GM23338 (cell line): ENCODE data around the gene SYNE2. TPM values are rescaled to one million over a fixed set of nuclear protein-coding genes. Genes with fewer than 3 reads are reported as not detected.

ENCODE experiments used
- ATAC-seq: fragments of 200-7000 bp; cut with Tn5 transposase; 3 replicates; pipeline ENCODE4 v1.9.1; 2020
- DNase-seq: peaks from one replicate; pipeline ENCODE4 v3.0.0-alpha.2; 2015; ENCODE audit warnings: low spot score
- H2AFZ ChIP-seq: fragments of 200-600 bp; sonication (generic); 2 replicates; pipeline ENCODE4 v1.8.0; 2016; ENCODE audit warnings: antibody characterized with exemption, mild to moderate bottlenecking, moderate library complexity
- H3F3A ChIP-seq: fragments of 200-600 bp; sonication (generic); replicated peaks from 2 replicates; pipeline ENCODE4 v1.8.0; 2017; ENCODE audit warnings: antibody characterized with exemption, mixed run types, low read depth
- H3K27ac ChIP-seq: fragments of 200-600 bp; sonication (generic); 2 replicates; pipeline ENCODE4 v1.6.1; 2016; ENCODE audit warnings: low read depth
- H3K27me3 ChIP-seq: fragments of 200-600 bp; sonication (generic); 2 replicates; pipeline ENCODE4 v1.8.0; 2016; ENCODE audit warnings: mild to moderate bottlenecking, mixed run types, moderate library complexity; ENCODE audit not compliant: insufficient read depth
- H3K36me3 ChIP-seq: fragments of 200-600 bp; sonication (generic); 2 replicates; pipeline ENCODE4 v1.8.0; 2016; ENCODE audit warnings: mild to moderate bottlenecking; ENCODE audit not compliant: insufficient read depth
- H3K4me1 ChIP-seq: fragments of 200-600 bp; sonication (generic); 2 replicates; pipeline ENCODE4 v1.8.0; 2016; ENCODE audit warnings: mild to moderate bottlenecking, moderate library complexity; ENCODE audit not compliant: insufficient read depth
- H3K4me2 ChIP-seq: fragments of 200-600 bp; sonication (generic); 2 replicates; pipeline ENCODE4 v1.7.1; 2017; ENCODE audit warnings: mixed run types
- H3K4me3 ChIP-seq: fragments of 200-600 bp; sonication (generic); 2 replicates; pipeline ENCODE4 v1.6.1; 2016; ENCODE audit warnings: mixed run types
- H3K79me2 ChIP-seq: fragments of 200-600 bp; sonication (generic); replicated peaks from 2 replicates; pipeline ENCODE4 v1.8.0; 2017; ENCODE audit warnings: mild to moderate bottlenecking; ENCODE audit not compliant: insufficient read depth
- H3K9me2 ChIP-seq: fragments of 200-600 bp; sonication (generic); 2 replicates; pipeline ENCODE4 v1.8.0; 2017; ENCODE audit not compliant: insufficient read depth
- H4K20me1 ChIP-seq: fragments of 200-600 bp; sonication (generic); replicated peaks from 2 replicates; pipeline ENCODE4 v1.8.0; 2017; ENCODE audit warnings: mild to moderate bottlenecking; ENCODE audit not compliant: insufficient read depth
- H3K27ac Mint-ChIP-seq: 2 replicates; pipeline ENCODE4 v1.8.0; 2020; ENCODE audit warnings: inconsistent platforms, mild to moderate bottlenecking, moderate library complexity, mixed read lengths
- H3K27me3 Mint-ChIP-seq: 3 replicates; pipeline ENCODE4 v1.8.0; 2022; ENCODE audit warnings: low read depth, mild to moderate bottlenecking, moderate library complexity, mixed read lengths, inconsistent platforms; ENCODE audit not compliant: insufficient read depth, poor library complexity
- H3K36me3 Mint-ChIP-seq: 3 replicates; pipeline ENCODE4 v1.8.0; 2021; ENCODE audit warnings: low read depth, mild to moderate bottlenecking, inconsistent platforms, moderate library complexity, mixed read lengths
- H3K4me1 Mint-ChIP-seq: 3 replicates; pipeline ENCODE4 v1.8.0; 2020; ENCODE audit warnings: mild to moderate bottlenecking, inconsistent platforms, mixed read lengths
- H3K4me3 Mint-ChIP-seq: 3 replicates; pipeline ENCODE4 v1.8.0; 2021; ENCODE audit warnings: moderate library complexity, mild to moderate bottlenecking, inconsistent platforms, mixed read lengths
- H3K9me3 Mint-ChIP-seq: 3 replicates; pipeline ENCODE4 v1.8.0; 2020; ENCODE audit warnings: moderate library complexity, mild to moderate bottlenecking, inconsistent platforms, mixed read lengths
- CREB1 ChIP-seq: fragments of 250-450 bp; sonication (Bioruptor Pico); IDR thresholded peaks from 2 replicates; pipeline ENCODE4 v1.5.0; 2020; ENCODE audit warnings: low read depth, mild to moderate bottlenecking, moderate library complexity
- EZH2 ChIP-seq: fragments of 200-600 bp; sonication (generic); IDR thresholded peaks from one replicate; pipeline ENCODE4 v1.8.0; 2017; ENCODE audit warnings: antibody characterized with exemption, mild to moderate bottlenecking, low read depth; ENCODE audit not compliant: unreplicated experiment
- JUNB ChIP-seq: IDR thresholded peaks from one replicate; pipeline ENCODE4 v1.6.1; 2016; ENCODE audit warnings: antibody characterized with exemption; ENCODE audit not compliant: unreplicated experiment
- NANOG ChIP-seq: IDR thresholded peaks from 2 replicates; pipeline ENCODE4 v1.6.1; 2016; ENCODE audit warnings: antibody characterized with exemption, borderline replicate concordance
- POLR2AphosphoS5 ChIP-seq: IDR thresholded peaks from 2 replicates; pipeline ENCODE4 v1.6.1; 2016; ENCODE audit warnings: antibody characterized with exemption, low read depth
- STAT1 ChIP-seq: IDR thresholded peaks from one replicate; pipeline ENCODE4 v1.6.1; 2016; ENCODE audit warnings: antibody characterized with exemption; ENCODE audit not compliant: unreplicated experiment
- ZNF331 ChIP-seq: fragments of 250-450 bp; sonication (Bioruptor Pico); IDR thresholded peaks from 2 replicates; pipeline ENCODE4 v1.5.0; 2020; ENCODE audit warnings: low read depth, mild to moderate bottlenecking, moderate library complexity
- polyA plus RNA-seq: library from polyadenylated mRNA; unstranded; fragments of >200 nt; fragmentation: Nextera tagmentation; extraction: Ambion mirVana; gene quantifications from 2 replicates; pipeline ENCODE4 v1.2.1, GENCODE V29; 2016
- total RNA-seq: library from RNA; depleted of rRNA; stranded (reverse); fragments of >200 nt; shearing (Covaris generic); gene quantifications from 2 replicates; pipeline ENCODE4 v1.2.3, GENCODE V29; 2014
- TF ChIP-seq, protein P1 (sequence below): IDR thresholded peaks from 2 replicates; pipeline ENCODE4 v1.6.1; 2016; ENCODE audit warnings: antibody characterized with exemption
- TF ChIP-seq, protein P2 (sequence below), 2 experiments: fragments of 200-600 bp in 1 of 2; sonication (generic) in 1 of 2; conservative IDR thresholded peaks; 2 replicates each; pipeline versions ENCODE4 v1.5.1 to v1.6.1; 2016 to 2017; ENCODE audit warnings: antibody characterized with exemption in 2 of 2, low read depth in 2 of 2, mild to moderate bottlenecking in 2 of 2, moderate library complexity in 1 of 2
- TF ChIP-seq, protein P3 (sequence below): IDR thresholded peaks from one replicate; pipeline ENCODE4 v1.6.1; 2018; ENCODE audit warnings: antibody characterized with exemption; ENCODE audit not compliant: unreplicated experiment
- TF ChIP-seq, protein P4 (sequence below): fragments of 250-450 bp; sonication (Bioruptor Pico); IDR thresholded peaks from 2 replicates; pipeline ENCODE4 v1.5.0; 2020; ENCODE audit warnings: mild to moderate bottlenecking, moderate library complexity

The SYNE2 gene
- total and polyA plus RNA-seq, 2 experiments from 2014 or later = 34.3 to 86.5 TPM

DNA sequence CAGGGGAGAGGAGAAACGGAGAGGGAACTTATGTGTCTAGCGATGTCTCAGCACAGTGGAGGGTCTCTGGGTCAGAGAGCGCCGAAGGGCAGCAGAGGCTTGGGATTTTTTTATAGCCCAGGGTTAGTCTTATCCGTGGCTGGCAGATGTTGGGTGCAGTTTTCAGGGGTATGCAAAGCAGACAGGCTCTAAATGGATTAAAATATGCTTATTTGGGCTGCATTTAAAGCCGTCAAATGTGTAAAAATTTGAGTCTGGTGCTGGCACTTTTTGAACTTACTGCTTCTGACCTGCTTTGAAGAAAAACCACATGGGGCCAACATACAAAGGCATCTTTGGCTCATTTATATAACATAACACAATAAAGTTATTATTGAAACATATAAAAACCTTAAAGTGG is 262.6 kb downstream of the SYNE2 start:
- H3K4me3 ChIP-seq = no peak overlapping the region
- H3K9me2 ChIP-seq = no peaks in the 10 kb centered on the region
- Mint-ChIP-seq H3K4me3 (no peak overlapping the region), H3K27me3 (no peaks in the 10 kb centered on the region), H3K36me3 (no peaks in the 10 kb centered on the region; the same call in 2 of the 3 replicates), H3K9me3 (no peaks in the 10 kb centered on the region), H3K27ac (peak overlapping the region; percentile 77; the same call in 1 of the 2 replicates), H3K4me1 (peaks cover 16% of the 10 kb centered on the region)
- H3F3A ChIP-seq = no peaks in the 10 kb centered on the region
- DNase-seq = no peak
- H3K27ac ChIP-seq = no peak overlapping the region
- H3K36me3 ChIP-seq = no peaks in the 10 kb centered on the region
- TF ChIP-seq, protein P1, sequence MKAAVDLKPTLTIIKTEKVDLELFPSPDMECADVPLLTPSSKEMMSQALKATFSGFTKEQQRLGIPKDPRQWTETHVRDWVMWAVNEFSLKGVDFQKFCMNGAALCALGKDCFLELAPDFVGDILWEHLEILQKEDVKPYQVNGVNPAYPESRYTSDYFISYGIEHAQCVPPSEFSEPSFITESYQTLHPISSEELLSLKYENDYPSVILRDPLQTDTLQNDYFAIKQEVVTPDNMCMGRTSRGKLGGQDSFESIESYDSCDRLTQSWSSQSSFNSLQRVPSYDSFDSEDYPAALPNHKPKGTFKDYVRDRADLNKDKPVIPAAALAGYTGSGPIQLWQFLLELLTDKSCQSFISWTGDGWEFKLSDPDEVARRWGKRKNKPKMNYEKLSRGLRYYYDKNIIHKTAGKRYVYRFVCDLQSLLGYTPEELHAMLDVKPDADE = no peak
- TF ChIP-seq, protein P2, sequence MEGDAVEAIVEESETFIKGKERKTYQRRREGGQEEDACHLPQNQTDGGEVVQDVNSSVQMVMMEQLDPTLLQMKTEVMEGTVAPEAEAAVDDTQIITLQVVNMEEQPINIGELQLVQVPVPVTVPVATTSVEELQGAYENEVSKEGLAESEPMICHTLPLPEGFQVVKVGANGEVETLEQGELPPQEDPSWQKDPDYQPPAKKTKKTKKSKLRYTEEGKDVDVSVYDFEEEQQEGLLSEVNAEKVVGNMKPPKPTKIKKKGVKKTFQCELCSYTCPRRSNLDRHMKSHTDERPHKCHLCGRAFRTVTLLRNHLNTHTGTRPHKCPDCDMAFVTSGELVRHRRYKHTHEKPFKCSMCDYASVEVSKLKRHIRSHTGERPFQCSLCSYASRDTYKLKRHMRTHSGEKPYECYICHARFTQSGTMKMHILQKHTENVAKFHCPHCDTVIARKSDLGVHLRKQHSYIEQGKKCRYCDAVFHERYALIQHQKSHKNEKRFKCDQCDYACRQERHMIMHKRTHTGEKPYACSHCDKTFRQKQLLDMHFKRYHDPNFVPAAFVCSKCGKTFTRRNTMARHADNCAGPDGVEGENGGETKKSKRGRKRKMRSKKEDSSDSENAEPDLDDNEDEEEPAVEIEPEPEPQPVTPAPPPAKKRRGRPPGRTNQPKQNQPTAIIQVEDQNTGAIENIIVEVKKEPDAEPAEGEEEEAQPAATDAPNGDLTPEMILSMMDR (conservative IDR thresholded peaks at IDR 0.05; ENCODE audit: low read depth in 2 of 2) = no peak
- no peak for TF ChIP-seq JUNB
- no peak for TF ChIP-seq STAT1
- TF ChIP-seq ZNF331 = no peak
- TF ChIP-seq CREB1 = no peak
- TF ChIP-seq NANOG = no peak
- TF ChIP-seq, protein P3, sequence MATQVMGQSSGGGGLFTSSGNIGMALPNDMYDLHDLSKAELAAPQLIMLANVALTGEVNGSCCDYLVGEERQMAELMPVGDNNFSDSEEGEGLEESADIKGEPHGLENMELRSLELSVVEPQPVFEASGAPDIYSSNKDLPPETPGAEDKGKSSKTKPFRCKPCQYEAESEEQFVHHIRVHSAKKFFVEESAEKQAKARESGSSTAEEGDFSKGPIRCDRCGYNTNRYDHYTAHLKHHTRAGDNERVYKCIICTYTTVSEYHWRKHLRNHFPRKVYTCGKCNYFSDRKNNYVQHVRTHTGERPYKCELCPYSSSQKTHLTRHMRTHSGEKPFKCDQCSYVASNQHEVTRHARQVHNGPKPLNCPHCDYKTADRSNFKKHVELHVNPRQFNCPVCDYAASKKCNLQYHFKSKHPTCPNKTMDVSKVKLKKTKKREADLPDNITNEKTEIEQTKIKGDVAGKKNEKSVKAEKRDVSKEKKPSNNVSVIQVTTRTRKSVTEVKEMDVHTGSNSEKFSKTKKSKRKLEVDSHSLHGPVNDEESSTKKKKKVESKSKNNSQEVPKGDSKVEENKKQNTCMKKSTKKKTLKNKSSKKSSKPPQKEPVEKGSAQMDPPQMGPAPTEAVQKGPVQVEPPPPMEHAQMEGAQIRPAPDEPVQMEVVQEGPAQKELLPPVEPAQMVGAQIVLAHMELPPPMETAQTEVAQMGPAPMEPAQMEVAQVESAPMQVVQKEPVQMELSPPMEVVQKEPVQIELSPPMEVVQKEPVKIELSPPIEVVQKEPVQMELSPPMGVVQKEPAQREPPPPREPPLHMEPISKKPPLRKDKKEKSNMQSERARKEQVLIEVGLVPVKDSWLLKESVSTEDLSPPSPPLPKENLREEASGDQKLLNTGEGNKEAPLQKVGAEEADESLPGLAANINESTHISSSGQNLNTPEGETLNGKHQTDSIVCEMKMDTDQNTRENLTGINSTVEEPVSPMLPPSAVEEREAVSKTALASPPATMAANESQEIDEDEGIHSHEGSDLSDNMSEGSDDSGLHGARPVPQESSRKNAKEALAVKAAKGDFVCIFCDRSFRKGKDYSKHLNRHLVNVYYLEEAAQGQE = no peak
- TF ChIP-seq, protein P4, sequence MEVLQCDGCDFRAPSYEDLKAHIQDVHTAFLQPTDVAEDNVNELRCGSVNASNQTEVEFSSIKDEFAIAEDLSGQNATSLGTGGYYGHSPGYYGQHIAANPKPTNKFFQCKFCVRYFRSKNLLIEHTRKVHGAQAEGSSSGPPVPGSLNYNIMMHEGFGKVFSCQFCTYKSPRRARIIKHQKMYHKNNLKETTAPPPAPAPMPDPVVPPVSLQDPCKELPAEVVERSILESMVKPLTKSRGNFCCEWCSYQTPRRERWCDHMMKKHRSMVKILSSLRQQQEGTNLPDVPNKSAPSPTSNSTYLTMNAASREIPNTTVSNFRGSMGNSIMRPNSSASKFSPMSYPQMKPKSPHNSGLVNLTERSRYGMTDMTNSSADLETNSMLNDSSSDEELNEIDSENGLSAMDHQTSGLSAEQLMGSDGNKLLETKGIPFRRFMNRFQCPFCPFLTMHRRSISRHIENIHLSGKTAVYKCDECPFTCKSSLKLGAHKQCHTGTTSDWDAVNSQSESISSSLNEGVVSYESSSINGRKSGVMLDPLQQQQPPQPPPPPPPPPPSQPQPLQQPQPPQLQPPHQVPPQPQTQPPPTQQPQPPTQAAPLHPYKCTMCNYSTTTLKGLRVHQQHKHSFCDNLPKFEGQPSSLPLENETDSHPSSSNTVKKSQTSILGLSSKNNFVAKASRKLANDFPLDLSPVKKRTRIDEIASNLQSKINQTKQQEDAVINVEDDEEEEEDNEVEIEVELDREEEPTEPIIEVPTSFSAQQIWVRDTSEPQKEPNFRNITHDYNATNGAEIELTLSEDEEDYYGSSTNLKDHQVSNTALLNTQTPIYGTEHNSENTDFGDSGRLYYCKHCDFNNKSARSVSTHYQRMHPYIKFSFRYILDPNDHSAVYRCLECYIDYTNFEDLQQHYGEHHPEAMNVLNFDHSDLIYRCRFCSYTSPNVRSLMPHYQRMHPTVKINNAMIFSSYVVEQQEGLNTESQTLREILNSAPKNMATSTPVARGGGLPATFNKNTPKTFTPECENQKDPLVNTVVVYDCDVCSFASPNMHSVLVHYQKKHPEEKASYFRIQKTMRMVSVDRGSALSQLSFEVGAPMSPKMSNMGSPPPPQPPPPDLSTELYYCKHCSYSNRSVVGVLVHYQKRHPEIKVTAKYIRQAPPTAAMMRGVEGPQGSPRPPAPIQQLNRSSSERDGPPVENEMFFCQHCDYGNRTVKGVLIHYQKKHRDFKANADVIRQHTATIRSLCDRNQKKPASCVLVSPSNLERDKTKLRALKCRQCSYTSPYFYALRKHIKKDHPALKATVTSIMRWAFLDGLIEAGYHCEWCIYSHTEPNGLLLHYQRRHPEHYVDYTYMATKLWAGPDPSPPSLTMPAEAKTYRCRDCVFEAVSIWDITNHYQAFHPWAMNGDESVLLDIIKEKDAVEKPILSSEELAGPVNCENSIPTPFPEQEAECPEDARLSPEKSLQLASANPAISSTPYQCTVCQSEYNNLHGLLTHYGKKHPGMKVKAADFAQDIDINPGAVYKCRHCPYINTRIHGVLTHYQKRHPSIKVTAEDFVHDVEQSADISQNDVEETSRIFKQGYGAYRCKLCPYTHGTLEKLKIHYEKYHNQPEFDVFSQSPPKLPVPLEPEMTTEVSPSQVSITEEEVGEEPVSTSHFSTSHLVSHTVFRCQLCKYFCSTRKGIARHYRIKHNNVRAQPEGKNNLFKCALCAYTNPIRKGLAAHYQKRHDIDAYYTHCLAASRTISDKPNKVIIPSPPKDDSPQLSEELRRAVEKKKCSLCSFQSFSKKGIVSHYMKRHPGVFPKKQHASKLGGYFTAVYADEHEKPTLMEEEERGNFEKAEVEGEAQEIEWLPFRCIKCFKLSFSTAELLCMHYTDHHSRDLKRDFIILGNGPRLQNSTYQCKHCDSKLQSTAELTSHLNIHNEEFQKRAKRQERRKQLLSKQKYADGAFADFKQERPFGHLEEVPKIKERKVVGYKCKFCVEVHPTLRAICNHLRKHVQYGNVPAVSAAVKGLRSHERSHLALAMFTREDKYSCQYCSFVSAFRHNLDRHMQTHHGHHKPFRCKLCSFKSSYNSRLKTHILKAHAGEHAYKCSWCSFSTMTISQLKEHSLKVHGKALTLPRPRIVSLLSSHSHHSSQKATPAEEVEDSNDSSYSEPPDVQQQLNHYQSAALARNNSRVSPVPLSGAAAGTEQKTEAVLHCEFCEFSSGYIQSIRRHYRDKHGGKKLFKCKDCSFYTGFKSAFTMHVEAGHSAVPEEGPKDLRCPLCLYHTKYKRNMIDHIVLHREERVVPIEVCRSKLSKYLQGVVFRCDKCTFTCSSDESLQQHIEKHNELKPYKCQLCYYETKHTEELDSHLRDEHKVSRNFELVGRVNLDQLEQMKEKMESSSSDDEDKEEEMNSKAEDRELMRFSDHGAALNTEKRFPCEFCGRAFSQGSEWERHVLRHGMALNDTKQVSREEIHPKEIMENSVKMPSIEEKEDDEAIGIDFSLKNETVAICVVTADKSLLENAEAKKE (CRISPR knock-in tag) = no peak
- no peak for TF ChIP-seq POLR2AphosphoS5
- no peak for TF ChIP-seq EZH2
- no peak overlapping the region for H2AFZ ChIP-seq
- ATAC-seq = no peak
- no peak overlapping the region for H3K4me2 ChIP-seq
- H3K27me3 ChIP-seq = no peaks in the 10 kb centered on the region
- H4K20me1 ChIP-seq = no peaks in the 10 kb centered on the region
- 0 out of 2 replicates have a peak, but pooled peaks cover 2% of the 10 kb centered on the region for H3K4me1 ChIP-seq
- H3K79me2 ChIP-seq = no peaks in the 10 kb centered on the region
